Ectodermal cell (in vitro differentiated cells): Measurements from ENCODE around the gene CALML4. TPM values are rescaled to one million over a fixed set of nuclear protein-coding genes. Genes with fewer than 3 reads are reported as not detected.
"Not testable (repeated sequence)": the region's sequence is repeated elsewhere in the genome, so short reads cannot be mapped to it uniquely, and the experiment has no call there.

ENCODE experiments used
- H3K27ac ChIP-seq: 2 replicates; pipeline ENCODE4 v1.7.0; 2013; ENCODE audit warnings: mild to moderate bottlenecking, low read depth, low read length; ENCODE audit not compliant: insufficient read depth, poor library complexity, severe bottlenecking
- H3K27me3 ChIP-seq: 2 replicates; pipeline ENCODE4 v1.7.0; 2013; ENCODE audit warnings: mild to moderate bottlenecking, low read length; ENCODE audit not compliant: insufficient read depth, control insufficient read depth, poor library complexity, severe bottlenecking
- H3K36me3 ChIP-seq: one replicate; pipeline ENCODE4 v1.7.0; 2013; ENCODE audit warnings: low read length; ENCODE audit not compliant: control insufficient read depth, insufficient read depth
- H3K4me1 ChIP-seq: one replicate; pipeline ENCODE4 v1.7.0; 2013; ENCODE audit warnings: low read length; ENCODE audit not compliant: control insufficient read depth, insufficient read depth
- H3K4me3 ChIP-seq: 2 replicates; pipeline ENCODE4 v1.7.0; 2013; ENCODE audit warnings: low read depth, low read length, control low read depth; ENCODE audit not compliant: insufficient read depth
- H3K9me3 ChIP-seq: 2 replicates; pipeline ENCODE4 v1.7.0; 2013; ENCODE audit warnings: mild to moderate bottlenecking, low read length, moderate library complexity; ENCODE audit not compliant: control insufficient read depth
- WGBS, 2 experiments: methylation state at CpG; one replicate each; pipeline ENCODE4 v1.1.7; 2013; ENCODE audit warnings: missing lambda C conversion rate in 2 of 2; 5-methylcytosine and 5-hydroxymethylcytosine counted together
- polyA plus RNA-seq, 4 experiments: library from polyadenylated mRNA; stranded (reverse); fragments of 50-300 nt; gene quantifications; one replicate each; pipeline ENCODE4 v1.2.3, GENCODE V29; 2013

CALML4 gene
- 15.0 TPM for polyA plus RNA-seq (2013, experiment 1 of 4)
- 15.6 TPM for polyA plus RNA-seq (2013, experiment 2 of 4)
- polyA plus RNA-seq (2013, experiment 3 of 4) = 7.9 TPM
- polyA plus RNA-seq (2013, experiment 4 of 4) = 8.1 TPM

- Histone ChIP-seq H3K36me3 (no peaks in the 10 kb centered on the region), H3K4me3 (no peak within 1 kb of the TSS), H3K27ac (no peak within 1 kb of the TSS), H3K27me3 (no peaks in the 10 kb centered on the region), H3K4me1 (peaks cover 44% of the 10 kb centered on the region), H3K9me3 (no peaks in the 10 kb centered on the region)
- WGBS, 2 experiments = 94% methylated on average over 16 of the region's 16 CpGs
These were observed at the start of gene CALML4 for GRCh38 chr15:68204776-68205557. Gene CALML4, minus strand, starts transcription at chr15:68205332. Its CDS starts 85 bp downstream, at chr15:68205247.

DNA sequence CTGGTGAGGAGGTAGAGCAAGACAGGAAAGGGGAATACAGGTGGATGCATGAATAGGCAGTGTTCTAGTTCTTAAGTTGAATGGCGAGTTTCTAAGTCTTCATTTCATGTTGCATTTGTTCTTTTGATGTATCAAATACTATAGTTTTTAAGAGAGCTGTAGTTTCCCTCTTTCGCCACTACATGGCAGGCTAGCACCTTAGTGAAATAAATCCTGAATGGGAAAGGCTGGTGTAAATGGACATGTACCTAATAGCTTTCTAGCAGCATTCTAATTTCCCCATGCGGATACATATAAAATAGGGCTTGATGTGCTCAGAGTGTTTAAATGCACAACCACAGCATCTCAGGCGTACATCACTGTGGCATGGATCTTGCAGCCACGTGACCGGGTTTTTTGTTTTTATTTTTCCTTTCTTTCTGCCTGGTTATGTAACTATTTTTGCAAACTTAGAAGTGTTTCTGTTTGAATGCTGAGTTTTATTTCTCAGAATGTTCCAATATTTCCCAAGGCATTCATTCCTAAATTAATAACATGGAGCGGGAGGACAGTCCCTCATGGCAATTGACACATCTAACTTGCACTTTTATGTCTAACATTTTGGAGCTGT is 47.9 kb upstream of the CALML4 start:
- Histone ChIP-seq H3K4me1 (no peaks in the 10 kb centered on the region), H3K27me3 (no peaks in the 10 kb centered on the region), H3K9me3 (no peaks in the 10 kb centered on the region), H3K4me3 (no peak overlapping the region), H3K27ac (no peak overlapping the region), H3K36me3 (no peaks in the 10 kb centered on the region)
- 54 to 60% methylated on average over 7 of the region's 7 CpGs for WGBS, 2 experiments

DNA sequence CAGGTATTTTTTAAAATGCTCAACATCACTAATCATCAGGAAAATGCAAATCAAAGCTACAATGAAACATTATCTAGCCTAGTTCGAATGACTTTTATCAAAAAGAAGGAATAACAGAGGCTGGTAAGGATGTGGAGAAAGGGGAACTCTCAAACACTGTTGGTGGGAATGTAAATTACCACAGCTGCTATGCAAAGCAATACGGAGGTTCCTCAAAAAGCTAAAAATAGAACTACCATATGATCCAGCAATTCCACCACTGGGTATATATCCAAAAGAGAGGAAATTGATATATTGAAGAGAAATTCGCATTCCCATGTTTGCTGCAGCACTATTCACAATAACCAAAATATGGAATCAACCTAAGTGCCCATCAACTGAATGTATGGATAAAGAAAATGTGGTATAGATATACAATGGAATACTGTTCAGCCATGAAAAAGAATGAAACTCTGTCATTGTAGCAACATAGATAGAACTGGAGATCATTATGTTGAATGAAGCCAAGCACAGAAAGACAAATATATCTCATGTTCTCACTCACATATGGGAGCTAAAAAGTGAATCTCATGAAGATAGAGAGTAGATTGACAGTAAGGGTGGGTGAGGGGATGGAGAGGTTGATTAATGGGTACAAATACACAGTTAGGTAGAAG is 44.1 kb upstream of the CALML4 start:
- no peaks in the 10 kb centered on the region for H3K4me1 ChIP-seq
- no peaks in the 10 kb centered on the region for H3K27me3 ChIP-seq
- no peak overlapping the region for H3K4me3 ChIP-seq
- no peak overlapping the region for H3K27ac ChIP-seq
- no peaks in the 10 kb centered on the region for H3K36me3 ChIP-seq
- H3K9me3 ChIP-seq = no peaks in the 10 kb centered on the region
- WGBS, 2 experiments = 100% methylated on average over 1 of the region's 3 CpGs

GRCh38 chr15:68244235-68244634 is 39.1 kb upstream of the CALML4 start:
- Histone ChIP-seq H3K27me3 (no peaks in the 10 kb centered on the region), H3K4me1 (no peaks in the 10 kb centered on the region), H3K36me3 (no peaks in the 10 kb centered on the region), H3K9me3 (no peaks in the 10 kb centered on the region), H3K27ac (no peak overlapping the region), H3K4me3 (no peak overlapping the region)
- 88 to 100% methylated on average over 1 of the region's 1 CpG for WGBS, 2 experiments

GRCh38 chr15:68241088-68241935 is 36.2 kb upstream of the CALML4 start:
- no peaks in the 10 kb centered on the region for H3K36me3 ChIP-seq
- H3K9me3 ChIP-seq = no peaks in the 10 kb centered on the region
- H3K4me3 ChIP-seq = no peak overlapping the region
- H3K27me3 ChIP-seq = no peaks in the 10 kb centered on the region
- 77 to 81% methylated on average over 5 of the region's 5 CpGs for WGBS, 2 experiments
- H3K27ac ChIP-seq = peak overlapping the region; percentile 47
- no peaks in the 10 kb centered on the region for H3K4me1 ChIP-seq

- Histone ChIP-seq H3K9me3 (no peaks in the 10 kb centered on the region), H3K27me3 (no peaks in the 10 kb centered on the region), H3K36me3 (no peaks in the 10 kb centered on the region), H3K4me1 (peaks cover 2% of the 10 kb centered on the region), H3K4me3 (no peak overlapping the region), H3K27ac (no peak overlapping the region)
These were observed 33.9 kb upstream of the CALML4 start for GRCh38 chr15:68239025-68239424.

DNA sequence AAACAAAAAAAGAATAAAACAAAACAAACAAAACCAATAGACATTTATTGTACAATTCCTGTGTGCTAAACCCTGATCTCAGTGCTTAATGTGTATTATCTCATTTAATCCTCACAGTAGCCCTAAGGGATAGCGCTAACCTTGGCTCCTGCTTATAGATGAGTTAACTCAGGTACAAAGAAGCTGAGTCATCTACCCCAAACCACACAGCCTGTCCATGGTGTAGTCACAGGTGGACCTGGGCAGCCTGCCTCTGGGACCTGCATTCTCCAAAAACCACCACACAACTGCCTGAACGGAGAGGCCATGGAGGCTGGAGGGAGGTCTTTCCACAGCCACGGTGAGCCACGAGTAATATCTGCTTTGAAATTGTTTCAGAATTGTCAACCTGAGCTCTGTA is 29.9 kb upstream of the CALML4 start:
- Histone ChIP-seq H3K4me1 (peaks cover 13% of the 10 kb centered on the region), H3K36me3 (no peaks in the 10 kb centered on the region), H3K27me3 (no peaks in the 10 kb centered on the region), H3K27ac (no peak overlapping the region), H3K4me3 (no peak overlapping the region), H3K9me3 (no peaks in the 10 kb centered on the region)
- 91% methylated on average over 4 of the region's 4 CpGs for WGBS, 2 experiments

GRCh38 chr15:68234520-68234919 is 29.4 kb upstream of the CALML4 start:
- WGBS, 2 experiments = 87 to 92% methylated on average over 9 of the region's 9 CpGs
- H3K36me3 ChIP-seq, H3K27me3 ChIP-seq, H3K27ac ChIP-seq, H3K4me3 ChIP-seq, H3K9me3 ChIP-seq: not testable (repeated sequence)
- peaks cover 13% of the 10 kb centered on the region for H3K4me1 ChIP-seq

DNA sequence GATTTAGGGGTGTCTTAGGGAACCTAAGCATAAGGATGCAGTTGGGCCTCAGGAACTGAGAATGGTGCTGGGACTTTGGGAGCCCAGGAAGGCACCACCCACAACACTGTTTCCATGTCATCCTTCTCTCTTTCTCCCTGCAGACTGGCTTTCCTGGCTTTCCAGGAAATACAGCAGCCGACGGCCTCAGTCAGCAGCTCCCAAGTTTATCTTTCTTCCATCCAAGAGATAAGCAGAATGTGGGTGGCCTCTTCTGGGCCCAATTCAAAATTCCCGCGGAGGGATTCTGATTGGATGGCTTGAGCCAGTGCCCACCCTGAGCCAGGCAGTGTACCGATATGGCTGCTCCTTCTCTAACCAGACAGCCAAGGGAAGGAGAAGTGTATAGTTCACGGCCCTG is 28.9 kb upstream of the CALML4 start:
- H3K4me1 ChIP-seq = peaks cover 13% of the 10 kb centered on the region
- 87 to 90% methylated on average over 6 of the region's 6 CpGs for whole genome bisulfite sequencing, 2 experiments
- no peaks in the 10 kb centered on the region for H3K9me3 ChIP-seq
- H3K27me3 ChIP-seq = no peaks in the 10 kb centered on the region
- H3K36me3 ChIP-seq = no peaks in the 10 kb centered on the region
- H3K4me3 ChIP-seq = no peak overlapping the region
- H3K27ac ChIP-seq = no peak overlapping the region
